Measurements from ENCODE around the gene VWC2. TPM values are rescaled to one million over a fixed set of nuclear protein-coding genes. Genes with fewer than 3 reads are reported as not detected.

VWC2 gene
- total RNA-seq, 1 experiment from 2014 or later = not detected

DNA sequence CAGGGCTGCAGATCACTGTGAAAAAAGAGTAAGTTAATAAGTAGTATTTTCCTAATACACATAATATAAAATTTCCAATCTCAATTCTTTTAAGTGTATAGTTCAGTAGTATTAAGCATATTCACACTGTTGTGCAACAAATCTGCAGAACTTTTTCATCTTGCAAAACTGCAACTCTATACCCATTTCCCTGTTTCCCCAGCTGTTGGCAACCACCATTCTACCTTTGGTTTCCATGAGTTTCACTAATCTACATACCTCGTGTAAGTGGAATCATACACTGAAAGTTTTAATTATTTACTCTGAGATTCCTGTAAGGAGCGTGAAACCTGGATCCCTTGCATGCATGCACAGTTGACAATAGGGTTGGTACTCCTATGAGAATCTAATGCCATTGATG lies 164.2 kb downstream of the VWC2 start:
- H3K4me1 ChIP-seq (ENCODE audit: control insufficient read depth, insufficient read depth, low read length) = no peaks in the 10 kb centered on the region
- in situ Hi-C loops (cut with HindIII; ENCODE audit: low pct_unique_long_range_greater_than_20kb, low sequenced_read_pairs) (no loop called here), intact Hi-C loops (cut with micrococcal nuclease; ENCODE audit: unreplicated experiment) (no loop called here)
- no peaks in the 10 kb centered on the region for H3K36me3 ChIP-seq (ENCODE audit: control insufficient read depth, insufficient read depth, low read length)
- no TSS peak for BruUV-seq (replicated peaks)
- ATAC-seq (no peak), DNase-seq (ENCODE audit: low read depth, low spot score) (no peak)
- H3K9me3 ChIP-seq (ENCODE audit: control insufficient read depth, insufficient read depth, low read depth, low read length) = peaks cover 3% of the 10 kb centered on the region
- no peak overlapping the region for H3K27ac ChIP-seq (ENCODE audit: low read length)
- ChIA-PET POLR2A (no interaction called here), CTCF (no interaction called here)
- no peaks in the 10 kb centered on the region for H3K27me3 ChIP-seq (ENCODE audit: control insufficient read depth, insufficient read depth, low read length)
- H3K4me3 ChIP-seq (ENCODE audit: low read depth in 2 of 2, low read length in 2 of 2) = no peak overlapping the region
- TF ChIP-seq SIN3A (IDR thresholded peaks at IDR 0.05; ENCODE audit: borderline replicate concordance, insufficient read depth, low read depth, low read length) (no peak), POLR2AphosphoS5 (IDR thresholded peaks at IDR 0.05; ENCODE audit: low read depth, low read length) (no peak), TCF7L2 (IDR thresholded peaks at IDR 0.05; ENCODE audit: low read depth, low read length) (no peak)
- TF ChIP-seq, protein P1, sequence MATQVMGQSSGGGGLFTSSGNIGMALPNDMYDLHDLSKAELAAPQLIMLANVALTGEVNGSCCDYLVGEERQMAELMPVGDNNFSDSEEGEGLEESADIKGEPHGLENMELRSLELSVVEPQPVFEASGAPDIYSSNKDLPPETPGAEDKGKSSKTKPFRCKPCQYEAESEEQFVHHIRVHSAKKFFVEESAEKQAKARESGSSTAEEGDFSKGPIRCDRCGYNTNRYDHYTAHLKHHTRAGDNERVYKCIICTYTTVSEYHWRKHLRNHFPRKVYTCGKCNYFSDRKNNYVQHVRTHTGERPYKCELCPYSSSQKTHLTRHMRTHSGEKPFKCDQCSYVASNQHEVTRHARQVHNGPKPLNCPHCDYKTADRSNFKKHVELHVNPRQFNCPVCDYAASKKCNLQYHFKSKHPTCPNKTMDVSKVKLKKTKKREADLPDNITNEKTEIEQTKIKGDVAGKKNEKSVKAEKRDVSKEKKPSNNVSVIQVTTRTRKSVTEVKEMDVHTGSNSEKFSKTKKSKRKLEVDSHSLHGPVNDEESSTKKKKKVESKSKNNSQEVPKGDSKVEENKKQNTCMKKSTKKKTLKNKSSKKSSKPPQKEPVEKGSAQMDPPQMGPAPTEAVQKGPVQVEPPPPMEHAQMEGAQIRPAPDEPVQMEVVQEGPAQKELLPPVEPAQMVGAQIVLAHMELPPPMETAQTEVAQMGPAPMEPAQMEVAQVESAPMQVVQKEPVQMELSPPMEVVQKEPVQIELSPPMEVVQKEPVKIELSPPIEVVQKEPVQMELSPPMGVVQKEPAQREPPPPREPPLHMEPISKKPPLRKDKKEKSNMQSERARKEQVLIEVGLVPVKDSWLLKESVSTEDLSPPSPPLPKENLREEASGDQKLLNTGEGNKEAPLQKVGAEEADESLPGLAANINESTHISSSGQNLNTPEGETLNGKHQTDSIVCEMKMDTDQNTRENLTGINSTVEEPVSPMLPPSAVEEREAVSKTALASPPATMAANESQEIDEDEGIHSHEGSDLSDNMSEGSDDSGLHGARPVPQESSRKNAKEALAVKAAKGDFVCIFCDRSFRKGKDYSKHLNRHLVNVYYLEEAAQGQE (IDR thresholded peaks at IDR 0.05; ENCODE audit: insufficient read depth in 1 of 2, low read depth in 2 of 2, low read length in 1 of 2) = no peak
- TF ChIP-seq, protein P2, sequence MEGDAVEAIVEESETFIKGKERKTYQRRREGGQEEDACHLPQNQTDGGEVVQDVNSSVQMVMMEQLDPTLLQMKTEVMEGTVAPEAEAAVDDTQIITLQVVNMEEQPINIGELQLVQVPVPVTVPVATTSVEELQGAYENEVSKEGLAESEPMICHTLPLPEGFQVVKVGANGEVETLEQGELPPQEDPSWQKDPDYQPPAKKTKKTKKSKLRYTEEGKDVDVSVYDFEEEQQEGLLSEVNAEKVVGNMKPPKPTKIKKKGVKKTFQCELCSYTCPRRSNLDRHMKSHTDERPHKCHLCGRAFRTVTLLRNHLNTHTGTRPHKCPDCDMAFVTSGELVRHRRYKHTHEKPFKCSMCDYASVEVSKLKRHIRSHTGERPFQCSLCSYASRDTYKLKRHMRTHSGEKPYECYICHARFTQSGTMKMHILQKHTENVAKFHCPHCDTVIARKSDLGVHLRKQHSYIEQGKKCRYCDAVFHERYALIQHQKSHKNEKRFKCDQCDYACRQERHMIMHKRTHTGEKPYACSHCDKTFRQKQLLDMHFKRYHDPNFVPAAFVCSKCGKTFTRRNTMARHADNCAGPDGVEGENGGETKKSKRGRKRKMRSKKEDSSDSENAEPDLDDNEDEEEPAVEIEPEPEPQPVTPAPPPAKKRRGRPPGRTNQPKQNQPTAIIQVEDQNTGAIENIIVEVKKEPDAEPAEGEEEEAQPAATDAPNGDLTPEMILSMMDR (IDR thresholded peaks at IDR 0.05) = no peak
